ENCODE results near the gene LRP1-AS.
A peak's percentile ranks its signal among the peaks of the same experiment; 100 is the strongest.

DNA sequence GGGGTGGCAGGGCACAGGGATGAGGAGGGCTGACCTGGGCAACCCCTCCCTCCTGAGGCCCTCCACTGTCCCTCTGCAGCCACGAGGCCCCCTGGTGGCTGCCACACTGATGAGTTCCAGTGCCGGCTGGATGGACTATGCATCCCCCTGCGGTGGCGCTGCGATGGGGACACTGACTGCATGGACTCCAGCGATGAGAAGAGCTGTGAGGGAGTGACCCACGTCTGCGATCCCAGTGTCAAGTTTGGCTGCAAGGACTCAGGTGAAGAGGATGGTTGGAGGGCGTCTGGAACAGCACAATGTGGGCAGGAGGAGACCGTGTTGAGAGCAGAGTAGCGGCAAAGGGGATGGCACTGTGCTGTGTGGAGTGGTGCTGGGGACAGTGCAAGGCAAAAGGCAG is 25.7 kb upstream of the LRP1-AS start:
- TF ChIP-seq CTCF (IDR thresholded peaks at IDR 0.05; ENCODE audit: low read length) (peak; percentile 67), EZH2 (optimal IDR thresholded peaks at IDR 0.05; ENCODE audit: low read depth, low read length) (no peak)

Data from MM.1S (cell line).